ENCODE measurements around the gene ARHGEF17.

Gene ARHGEF17

DNA sequence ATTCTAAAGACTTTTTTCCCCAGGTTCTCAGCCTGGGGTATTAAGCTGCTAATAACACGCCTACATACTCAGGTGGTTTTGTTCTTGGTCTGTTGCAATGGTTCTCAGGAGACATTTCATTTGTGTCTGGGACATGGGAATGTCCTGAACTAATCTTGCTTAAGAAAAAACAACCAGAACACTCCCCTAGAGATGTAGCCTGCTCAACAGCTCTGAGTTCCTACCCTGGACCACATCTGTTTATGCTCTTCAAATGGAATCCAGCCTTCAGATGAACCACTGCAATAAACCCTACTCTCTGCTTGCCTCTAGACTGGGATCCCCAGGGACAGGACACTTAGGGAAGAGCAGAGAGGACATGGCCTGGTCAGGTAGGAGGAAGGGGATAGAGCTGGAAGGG, 98.1 kb downstream of the ARHGEF17 start:
- DNase-seq = no peak
- Histone ChIP-seq H3F3A (ENCODE audit: insufficient read depth, low read length) (no peaks in the 10 kb centered on the region), H3K9me3 (replicated peaks; ENCODE audit: insufficient read depth, low read length) (no peaks in the 10 kb centered on the region), H4K20me1 (ENCODE audit: insufficient read depth, low read length) (no peaks in the 10 kb centered on the region), H3K79me2 (ENCODE audit: low read length) (no peaks in the 10 kb centered on the region), H3K9ac (ENCODE audit: low read length) (no peak overlapping the region), H3K4me1 (ENCODE audit: low read length) (no peaks in the 10 kb centered on the region), H2AFZ (ENCODE audit: low read length) (no peak overlapping the region), H3K4me2 (ENCODE audit: low read depth, low read length) (no peak overlapping the region), H3K36me3 (replicated peaks; ENCODE audit: insufficient read depth, low read length) (no peaks in the 10 kb centered on the region), H3K9me2 (replicated peaks; ENCODE audit: insufficient read depth, low read length) (no peaks in the 10 kb centered on the region), H3K27me3 (replicated peaks; ENCODE audit: insufficient read depth, low read length) (no peaks in the 10 kb centered on the region), H3K27ac (ENCODE audit: low read length) (no peak overlapping the region), H3K4me3 (ENCODE audit: low read length) (no peak overlapping the region)
- TF ChIP-seq EZH2phosphoT487 (IDR thresholded peaks at IDR 0.05; ENCODE audit: low read length) (no peak), EZH2 (optimal IDR thresholded peaks at IDR 0.05; ENCODE audit: low read depth, low read length) (no peak)
- TF ChIP-seq, protein P1, sequence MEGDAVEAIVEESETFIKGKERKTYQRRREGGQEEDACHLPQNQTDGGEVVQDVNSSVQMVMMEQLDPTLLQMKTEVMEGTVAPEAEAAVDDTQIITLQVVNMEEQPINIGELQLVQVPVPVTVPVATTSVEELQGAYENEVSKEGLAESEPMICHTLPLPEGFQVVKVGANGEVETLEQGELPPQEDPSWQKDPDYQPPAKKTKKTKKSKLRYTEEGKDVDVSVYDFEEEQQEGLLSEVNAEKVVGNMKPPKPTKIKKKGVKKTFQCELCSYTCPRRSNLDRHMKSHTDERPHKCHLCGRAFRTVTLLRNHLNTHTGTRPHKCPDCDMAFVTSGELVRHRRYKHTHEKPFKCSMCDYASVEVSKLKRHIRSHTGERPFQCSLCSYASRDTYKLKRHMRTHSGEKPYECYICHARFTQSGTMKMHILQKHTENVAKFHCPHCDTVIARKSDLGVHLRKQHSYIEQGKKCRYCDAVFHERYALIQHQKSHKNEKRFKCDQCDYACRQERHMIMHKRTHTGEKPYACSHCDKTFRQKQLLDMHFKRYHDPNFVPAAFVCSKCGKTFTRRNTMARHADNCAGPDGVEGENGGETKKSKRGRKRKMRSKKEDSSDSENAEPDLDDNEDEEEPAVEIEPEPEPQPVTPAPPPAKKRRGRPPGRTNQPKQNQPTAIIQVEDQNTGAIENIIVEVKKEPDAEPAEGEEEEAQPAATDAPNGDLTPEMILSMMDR (IDR thresholded peaks at IDR 0.05; ENCODE audit: low read length) = no peak

DNA sequence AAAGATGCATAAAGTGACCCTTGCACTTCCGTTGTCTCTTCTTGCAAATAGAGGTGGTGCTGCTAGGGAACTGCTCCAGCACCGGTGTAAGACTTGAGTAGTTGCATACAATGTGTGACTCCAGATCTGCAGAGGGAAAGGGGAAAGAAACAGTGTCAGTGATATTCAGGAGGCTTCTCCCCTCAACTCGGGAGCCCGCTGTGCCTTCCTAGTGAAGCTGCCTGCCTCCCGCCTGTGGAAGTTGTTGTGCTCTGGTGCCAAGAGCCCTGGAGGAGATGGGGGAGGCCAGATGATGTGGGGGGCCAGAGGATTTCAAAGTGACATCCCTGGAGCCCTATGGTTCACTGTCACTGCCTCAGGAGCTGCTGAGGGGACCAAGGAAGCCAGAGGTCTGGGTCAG, 98.5 kb downstream of the ARHGEF17 start:
- no peak for TF ChIP-seq EZH2 (optimal IDR thresholded peaks at IDR 0.05; ENCODE audit: low read depth, low read length)
- no peak for TF ChIP-seq EZH2phosphoT487 (IDR thresholded peaks at IDR 0.05; ENCODE audit: low read length)
- TF ChIP-seq, protein P1 (IDR thresholded peaks at IDR 0.05; ENCODE audit: low read length) = no peak
- Histone ChIP-seq H3K9me2 (replicated peaks; ENCODE audit: insufficient read depth, low read length) (no peaks in the 10 kb centered on the region), H3K9me3 (replicated peaks; ENCODE audit: insufficient read depth, low read length) (no peaks in the 10 kb centered on the region), H3K4me2 (ENCODE audit: low read depth, low read length) (no peak overlapping the region), H4K20me1 (ENCODE audit: insufficient read depth, low read length) (no peaks in the 10 kb centered on the region), H3K4me3 (ENCODE audit: low read length) (no peak overlapping the region), H2AFZ (ENCODE audit: low read length) (no peak overlapping the region), H3K79me2 (ENCODE audit: low read length) (no peaks in the 10 kb centered on the region), H3K36me3 (replicated peaks; ENCODE audit: insufficient read depth, low read length) (no peaks in the 10 kb centered on the region), H3K4me1 (ENCODE audit: low read length) (no peaks in the 10 kb centered on the region), H3K27ac (ENCODE audit: low read length) (no peak overlapping the region), H3K9ac (ENCODE audit: low read length) (no peak overlapping the region), H3K27me3 (replicated peaks; ENCODE audit: insufficient read depth, low read length) (no peaks in the 10 kb centered on the region), H3F3A (ENCODE audit: insufficient read depth, low read length) (no peaks in the 10 kb centered on the region)
- DNase-seq = no peak

DNA sequence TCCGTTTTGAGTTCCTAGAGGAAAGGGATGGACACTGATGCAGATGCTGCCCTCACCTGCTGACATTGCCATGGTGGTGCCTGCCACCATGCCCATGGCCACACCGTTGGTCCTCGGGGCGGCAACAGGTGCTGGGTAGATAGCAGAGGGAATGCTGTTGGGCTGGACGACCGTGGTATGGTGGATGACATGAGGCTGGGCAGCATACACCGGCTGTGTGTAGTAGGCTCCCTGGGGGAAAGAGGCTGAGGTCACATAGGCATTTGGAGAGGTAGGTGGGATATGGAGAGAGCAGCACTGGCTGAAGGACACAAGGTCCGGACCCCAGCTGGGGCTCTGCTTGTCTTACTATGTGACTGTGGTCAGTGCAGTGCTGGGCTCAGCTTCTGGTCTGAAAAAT, 101.4 kb downstream of the ARHGEF17 start:
- Histone ChIP-seq H3K4me2 (ENCODE audit: low read depth, low read length) (no peak overlapping the region), H3K4me3 (ENCODE audit: low read length) (no peak overlapping the region), H3K27me3 (replicated peaks; ENCODE audit: insufficient read depth, low read length) (no peaks in the 10 kb centered on the region), H3K9me3 (replicated peaks; ENCODE audit: insufficient read depth, low read length) (no peaks in the 10 kb centered on the region), H4K20me1 (ENCODE audit: insufficient read depth, low read length) (no peaks in the 10 kb centered on the region), H3K36me3 (replicated peaks; ENCODE audit: insufficient read depth, low read length) (no peaks in the 10 kb centered on the region), H3K9ac (ENCODE audit: low read length) (no peak overlapping the region), H3K79me2 (ENCODE audit: low read length) (no peaks in the 10 kb centered on the region), H3K27ac (ENCODE audit: low read length) (no peak overlapping the region), H3K4me1 (ENCODE audit: low read length) (no peaks in the 10 kb centered on the region), H3F3A (ENCODE audit: insufficient read depth, low read length) (no peaks in the 10 kb centered on the region), H3K9me2 (replicated peaks; ENCODE audit: insufficient read depth, low read length) (no peaks in the 10 kb centered on the region), H2AFZ (ENCODE audit: low read length) (no peak overlapping the region)
- TF ChIP-seq EZH2phosphoT487 (IDR thresholded peaks at IDR 0.05; ENCODE audit: low read length) (no peak), EZH2 (optimal IDR thresholded peaks at IDR 0.05; ENCODE audit: low read depth, low read length) (no peak)
- TF ChIP-seq, protein P1 (IDR thresholded peaks at IDR 0.05; ENCODE audit: low read length) = no peak
- DNase-seq = no peak

Data from MM.1S (cell line).